Measurements from ENCODE around the gene SFXN3.

SFXN3 gene

GRCh38 chr10:101041252-101041761 lies 10.3 kb downstream of the SFXN3 start:
- in situ Hi-C loops (cut with HindIII; ENCODE audit: low pct_ligation_motif_present, low sequenced_read_pairs): no loop called here
- DNase-seq: peak; percentile 79
- Histone ChIP-seq H3K36me3 (replicated peaks) (peaks cover 45% of the 10 kb centered on the region), H3K27me3 (replicated peaks) (no peaks in the 10 kb centered on the region), H3K27ac (no peak overlapping the region), H3K4me3 (ENCODE audit: low read depth, low read length) (no peak overlapping the region)
- peak; percentile 92 for TF ChIP-seq CTCF (IDR thresholded peaks at IDR 0.05; ENCODE audit: low read depth, low read length, missing control alignments)

GRCh38 chr10:101042118-101042517 lies 11.1 kb downstream of the SFXN3 start:
- H3K27me3 ChIP-seq (replicated peaks): no peaks in the 10 kb centered on the region
- in situ Hi-C loops (cut with HindIII; ENCODE audit: low pct_ligation_motif_present, low sequenced_read_pairs): no loop called here
- no peak overlapping the region for H3K27ac ChIP-seq
- H3K36me3 ChIP-seq (replicated peaks): peaks cover 37% of the 10 kb centered on the region
- H3K4me3 ChIP-seq (ENCODE audit: low read depth, low read length): peak overlapping the region; percentile 72
- DNase-seq: no peak
- no peak for TF ChIP-seq CTCF (IDR thresholded peaks at IDR 0.05; ENCODE audit: low read depth, low read length, missing control alignments)

GRCh38 chr10:101042667-101043362 lies 11.8 kb downstream of the SFXN3 start:
- H3K4me3 ChIP-seq (ENCODE audit: low read depth, low read length): peak overlapping the region; percentile 72
- in situ Hi-C loops (cut with HindIII; ENCODE audit: low pct_ligation_motif_present, low sequenced_read_pairs): no loop called here
- peaks cover 30% of the 10 kb centered on the region for H3K36me3 ChIP-seq (replicated peaks)
- H3K27ac ChIP-seq: peak overlapping the region; percentile 78
- H3K27me3 ChIP-seq (replicated peaks): peaks cover 4% of the 10 kb centered on the region
- no peak for TF ChIP-seq CTCF (IDR thresholded peaks at IDR 0.05; ENCODE audit: low read depth, low read length, missing control alignments)
- peak; percentile 94 for DNase-seq

GRCh38 chr10:101043363-101043707 lies 12.3 kb downstream of the SFXN3 start:
- H3K27me3 ChIP-seq (replicated peaks): peaks cover 9% of the 10 kb centered on the region
- H3K27ac ChIP-seq: peak overlapping the region; percentile 78
- no peak for TF ChIP-seq CTCF (IDR thresholded peaks at IDR 0.05; ENCODE audit: low read depth, low read length, missing control alignments)
- peak overlapping the region; percentile 72 for H3K4me3 ChIP-seq (ENCODE audit: low read depth, low read length)
- DNase-seq: no peak
- in situ Hi-C loops (cut with HindIII; ENCODE audit: low pct_ligation_motif_present, low sequenced_read_pairs): no loop called here
- peaks cover 25% of the 10 kb centered on the region for H3K36me3 ChIP-seq (replicated peaks)

- peaks cover 17% of the 10 kb centered on the region for H3K27me3 ChIP-seq (replicated peaks)
- H3K27ac ChIP-seq: no peak overlapping the region
- in situ Hi-C loops (cut with HindIII; ENCODE audit: low pct_ligation_motif_present, low sequenced_read_pairs): no loop called here
- TF ChIP-seq CTCF (IDR thresholded peaks at IDR 0.05; ENCODE audit: low read depth, low read length, missing control alignments): no peak
- no peak overlapping the region for H3K4me3 ChIP-seq (ENCODE audit: low read depth, low read length)
- no peak for DNase-seq
- H3K36me3 ChIP-seq (replicated peaks): peaks cover 17% of the 10 kb centered on the region
Measured at GRCh38 chr10:101044117-101044516, 13.1 kb downstream of the SFXN3 start.

All from brain microvascular endothelial cell (primary cell).